GM18868 (cell line): ENCODE measurements around the gene TNFRSF25.

Experiments
- ATAC-seq: cut with Tn5 transposase; IDR thresholded peaks from one replicate; pipeline ENCODE4 v1.9.1; 2021; ENCODE audit warnings: mild to moderate bottlenecking, moderate library complexity; ENCODE audit not compliant: unreplicated experiment

TNFRSF25 gene, protein sequence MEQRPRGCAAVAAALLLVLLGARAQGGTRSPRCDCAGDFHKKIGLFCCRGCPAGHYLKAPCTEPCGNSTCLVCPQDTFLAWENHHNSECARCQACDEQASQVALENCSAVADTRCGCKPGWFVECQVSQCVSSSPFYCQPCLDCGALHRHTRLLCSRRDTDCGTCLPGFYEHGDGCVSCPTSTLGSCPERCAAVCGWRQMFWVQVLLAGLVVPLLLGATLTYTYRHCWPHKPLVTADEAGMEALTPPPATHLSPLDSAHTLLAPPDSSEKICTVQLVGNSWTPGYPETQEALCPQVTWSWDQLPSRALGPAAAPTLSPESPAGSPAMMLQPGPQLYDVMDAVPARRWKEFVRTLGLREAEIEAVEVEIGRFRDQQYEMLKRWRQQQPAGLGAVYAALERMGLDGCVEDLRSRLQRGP

GRCh38 chr1:6466023-6466422 is at the start of gene TNFRSF25:
TSS of gene TNFRSF25 (minus strand) at chr1:6466173. CDS start at chr1:6466107, 66 bp downstream.
- no peak for ATAC-seq

GRCh38 chr1:6515771-6516170 is 49.8 kb upstream of the TNFRSF25 start:
- ATAC-seq = no peak

GRCh38 chr1:6513320-6513801 is 47.4 kb upstream of the TNFRSF25 start:
- ATAC-seq = no peak

DNA sequence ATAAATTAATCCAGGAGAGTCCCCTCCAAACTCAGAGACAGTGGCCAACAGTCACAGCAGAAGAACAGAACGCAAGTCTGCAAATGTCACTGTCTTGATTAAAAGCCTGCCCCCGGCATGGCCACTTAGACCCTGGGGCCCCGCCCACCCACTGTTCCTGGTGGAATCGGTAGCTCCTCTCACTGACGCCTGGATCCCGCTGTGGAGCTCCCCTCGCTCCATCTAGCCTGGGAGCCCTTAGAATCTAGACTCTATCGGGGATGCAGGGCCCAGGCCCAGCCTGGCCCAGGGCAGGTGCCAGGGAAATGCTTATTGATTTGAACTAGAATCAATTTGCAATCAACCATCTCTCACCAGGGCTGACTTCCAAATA is 46.9 kb upstream of the TNFRSF25 start:
- no peak for ATAC-seq

- ATAC-seq = no peak
Measured at GRCh38 chr1:6512245-6512907, 46.4 kb upstream of the TNFRSF25 start.

GRCh38 chr1:6511561-6512244 is 45.7 kb upstream of the TNFRSF25 start:
- ATAC-seq = no peak

DNA sequence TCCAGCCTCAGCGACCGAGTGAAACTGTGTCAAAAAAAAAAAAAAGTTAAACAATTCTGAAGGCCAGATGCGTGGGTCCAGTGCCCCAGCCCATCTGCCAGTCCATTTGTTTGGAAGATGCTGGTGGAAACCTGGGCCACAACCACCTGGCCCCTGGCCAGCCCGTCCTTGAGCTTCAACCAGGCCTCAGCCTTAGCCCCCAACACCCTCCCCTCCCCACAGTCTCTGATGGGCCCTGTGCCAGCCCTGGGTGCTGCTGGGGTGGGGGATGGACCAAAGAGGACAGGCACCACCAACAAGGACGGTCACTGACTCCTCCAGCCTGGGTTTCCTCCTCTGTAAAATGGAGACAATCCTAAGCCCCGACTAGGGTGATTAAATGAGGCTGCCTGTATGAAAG is 45.1 kb upstream of the TNFRSF25 start:
- ATAC-seq = no peak

DNA sequence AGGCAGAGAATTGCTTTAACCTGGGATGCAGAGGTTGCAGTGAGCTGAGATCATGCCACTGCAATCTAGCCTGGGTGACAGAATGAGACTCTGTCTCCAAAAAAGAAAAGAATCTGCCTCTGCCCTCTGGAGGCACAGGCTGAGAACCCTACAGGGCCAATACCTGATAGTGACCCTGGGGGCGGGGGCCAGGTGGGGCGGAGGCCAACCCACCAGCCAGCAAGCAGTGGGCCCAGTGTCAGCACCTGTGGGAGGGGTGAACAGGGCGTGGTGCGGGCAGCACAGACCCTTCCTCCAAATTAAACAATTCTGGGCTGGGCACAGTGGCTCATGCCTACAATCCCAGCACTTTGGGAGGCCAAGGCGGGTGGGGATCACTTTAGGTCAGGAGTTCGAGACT is 44.5 kb upstream of the TNFRSF25 start:
- ATAC-seq = no peak

GRCh38 chr1:6509919-6510291 is 43.9 kb upstream of the TNFRSF25 start:
- no peak for ATAC-seq

DNA sequence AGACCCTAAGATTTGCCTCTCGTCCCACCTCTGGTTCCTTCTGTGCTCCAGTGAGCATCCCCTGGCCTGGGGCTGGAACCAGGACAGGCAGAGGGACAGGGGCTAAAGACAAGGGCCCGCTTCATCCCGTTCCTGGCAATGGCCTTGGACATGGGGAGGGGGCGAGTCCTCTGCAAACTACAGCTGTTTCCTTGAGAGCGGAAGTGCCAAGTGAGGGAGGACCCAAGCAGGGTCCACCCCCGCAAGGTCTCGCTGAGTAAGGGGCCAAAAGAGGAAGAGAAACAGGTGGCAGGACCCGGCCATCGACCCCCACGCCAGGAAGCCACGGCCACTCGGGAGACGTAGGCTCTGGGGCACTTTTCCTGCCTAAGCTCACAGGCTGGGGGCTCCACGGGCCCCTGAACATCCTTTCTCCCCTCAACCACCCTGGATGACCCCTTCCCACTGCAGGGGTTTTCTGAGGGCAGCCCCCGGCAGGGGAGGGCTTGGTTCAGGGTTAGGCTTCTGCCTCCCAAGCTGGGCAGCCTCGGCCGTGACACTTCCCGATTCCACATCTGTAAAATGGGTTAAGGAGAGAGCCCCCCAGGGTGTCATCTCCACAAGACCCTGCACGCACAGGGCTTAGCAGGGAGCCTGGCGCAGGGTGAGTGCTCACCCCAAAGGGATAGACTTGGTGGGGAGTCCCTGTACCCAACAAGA is 43.4 kb upstream of the TNFRSF25 start:
- ATAC-seq = no peak

- no peak for ATAC-seq
Measured at GRCh38 chr1:6508816-6509189, 42.8 kb upstream of the TNFRSF25 start.

DNA sequence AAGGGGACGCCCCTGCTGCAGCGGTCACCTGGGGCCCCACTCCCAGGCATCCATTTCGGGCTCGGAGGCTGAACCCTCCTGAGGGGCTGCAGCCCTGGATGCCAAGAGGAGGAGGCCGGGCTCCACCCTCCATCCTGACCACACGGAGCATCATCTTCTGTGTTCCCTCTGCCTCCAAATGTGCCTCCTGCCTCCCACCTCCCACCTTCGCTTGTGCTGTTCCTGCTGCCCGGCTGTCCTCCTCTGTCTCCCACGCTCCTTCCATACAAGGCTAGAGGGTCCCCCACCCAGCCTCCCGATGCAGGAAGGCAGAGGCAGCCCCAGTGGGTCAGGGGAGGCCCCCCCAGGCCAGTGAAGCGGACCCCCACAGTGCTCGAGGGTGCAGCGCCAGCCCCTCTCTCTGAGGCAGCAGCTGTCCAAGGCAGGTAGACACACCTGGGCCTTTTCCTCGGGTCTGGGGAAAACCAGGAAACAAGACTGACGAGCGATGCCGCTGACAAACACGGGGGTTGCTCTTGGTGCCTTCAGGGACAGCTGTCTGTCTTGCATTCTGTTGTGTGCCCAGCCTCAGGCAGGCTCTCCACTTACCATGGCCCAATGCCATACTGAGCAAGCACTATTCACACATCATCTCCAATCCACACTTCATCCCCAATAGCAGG is 42.3 kb upstream of the TNFRSF25 start:
- ATAC-seq = no peak

DNA sequence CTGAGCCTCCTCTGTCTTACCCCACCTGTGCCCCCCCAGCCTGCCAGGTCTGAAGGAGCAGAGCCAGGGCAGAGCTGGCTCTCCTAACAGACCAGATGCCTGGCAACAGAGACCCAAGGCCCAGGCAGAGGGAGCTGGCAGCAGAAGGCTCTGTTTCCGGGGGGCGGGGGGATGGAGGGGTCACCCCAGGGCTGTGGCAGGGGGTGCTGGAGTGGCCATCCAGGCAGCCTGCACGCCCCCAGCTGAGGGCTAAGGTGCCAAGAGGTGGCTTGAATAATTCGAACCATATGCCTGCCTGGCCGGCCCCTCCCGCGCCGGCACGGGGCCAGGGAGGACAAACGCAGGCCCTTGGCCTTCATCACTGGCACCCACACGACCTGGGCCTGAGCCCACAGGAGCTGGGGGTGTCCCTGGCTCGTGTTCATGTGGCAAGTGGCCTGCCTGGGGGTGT is 41.5 kb upstream of the TNFRSF25 start:
- ATAC-seq = no peak

DNA sequence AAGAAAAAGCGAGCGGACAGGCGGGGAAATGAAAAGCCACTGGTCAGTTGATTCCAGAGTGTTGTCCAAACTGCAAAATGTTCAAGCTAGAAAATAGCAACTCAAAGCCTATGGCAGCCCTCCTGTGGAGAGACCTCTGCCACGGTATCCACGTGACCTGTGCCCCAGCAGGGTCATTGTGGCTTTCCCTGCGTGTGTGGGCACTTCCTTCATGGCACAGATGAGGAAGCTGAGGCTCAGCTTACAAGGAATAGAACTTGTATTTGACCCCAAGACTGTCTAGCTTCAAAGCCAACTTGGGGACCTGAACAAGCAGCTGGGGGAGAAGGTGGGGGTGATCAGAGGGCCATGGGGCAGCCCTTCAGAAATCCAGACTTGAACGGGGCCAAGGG is 41.1 kb upstream of the TNFRSF25 start:
- no peak for ATAC-seq

DNA sequence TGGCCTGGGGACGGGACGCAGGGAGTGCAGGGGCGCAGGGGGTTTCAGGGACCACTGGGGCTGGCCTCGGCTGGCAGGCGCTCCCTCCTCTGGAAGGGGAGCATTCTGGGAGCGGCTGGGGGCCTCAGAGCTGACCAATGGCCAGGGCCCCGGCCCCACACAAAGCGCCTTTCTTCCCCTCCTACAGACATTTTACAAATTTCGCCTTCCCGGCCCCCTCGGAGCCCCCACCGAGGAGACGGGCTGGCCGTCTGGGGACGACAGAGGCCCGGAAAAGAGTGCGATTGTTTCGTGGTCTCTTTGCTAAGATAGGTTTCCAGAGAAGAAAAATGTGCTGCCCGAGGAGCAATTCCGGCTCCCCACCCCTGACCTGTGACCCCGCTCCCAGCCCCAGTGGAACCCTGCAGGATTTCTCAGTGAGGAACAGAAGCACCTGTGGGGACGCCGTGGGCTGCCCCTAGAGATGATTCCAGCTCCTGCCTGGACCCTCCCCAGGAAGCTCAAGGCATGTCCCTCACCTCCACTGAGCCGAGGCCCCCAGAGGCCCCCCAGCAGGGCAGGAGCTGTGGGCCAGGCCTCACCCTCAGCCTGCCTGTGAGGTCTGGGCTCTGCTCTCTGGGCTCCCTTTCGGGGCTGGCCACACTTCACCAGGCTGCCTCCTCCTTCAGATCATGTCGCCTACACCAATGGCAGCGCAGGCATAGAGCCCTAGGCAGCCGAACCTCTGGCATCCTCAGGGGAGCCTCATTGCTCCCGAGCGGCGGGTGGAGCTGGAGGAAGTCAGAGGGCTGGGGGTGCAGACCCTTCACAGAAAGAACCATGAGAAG is 40.5 kb upstream of the TNFRSF25 start:
- no peak for ATAC-seq

GRCh38 chr1:6505367-6506209 is 39.6 kb upstream of the TNFRSF25 start:
- ATAC-seq = no peak

DNA sequence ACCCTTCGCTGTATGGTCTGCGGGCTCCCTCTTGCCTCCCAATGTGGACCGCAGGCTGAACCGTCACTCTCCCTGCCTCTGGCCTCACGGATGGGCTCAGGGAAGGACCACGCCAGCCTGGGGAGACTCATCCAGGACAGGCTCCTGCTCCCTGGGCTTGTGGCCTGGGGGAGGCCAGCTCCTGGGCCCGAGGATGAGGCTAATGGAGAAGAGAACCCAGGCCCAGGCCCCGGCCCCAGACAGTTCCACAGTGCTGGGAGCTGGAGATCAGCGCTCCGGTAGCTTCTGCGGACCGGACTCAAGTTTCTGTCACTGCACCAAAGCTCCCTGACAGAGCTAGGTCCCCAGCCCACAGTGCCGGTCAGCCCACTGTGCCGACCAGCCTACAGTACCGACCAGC is 38.9 kb upstream of the TNFRSF25 start:
- ATAC-seq = no peak

GRCh38 chr1:6503884-6504602 is 38.1 kb upstream of the TNFRSF25 start:
- no peak for ATAC-seq
